SK-N-SH (cell line): ENCODE data around the gene SLC47A2. TPM values are rescaled to one million over a fixed set of nuclear protein-coding genes. Genes with fewer than 3 reads are reported as not detected.

Experiments used
- CTCF ChIA-PET: fragments of 300-600, 350-600 bp; formaldehyde crosslinking; extraction: SDS; loops from one replicate; lab custom pipeline; 2021; lab: Yijun Ruan, JAX
- POLR2A ChIA-PET: fragments of 350-600 bp; sonication (Branson Sonifier 250); formaldehyde crosslinking; extraction: SDS; loops from one replicate; lab custom pipeline; 2020; ENCODE audit warnings: antibody characterized with exemption, inconsistent platforms; lab: Yijun Ruan, JAX
- DNase-seq: peaks from one replicate; pipeline ENCODE4 v3.0.0; 2012
- H2AFZ ChIP-seq: fragments of 200-600 bp; sonication (generic); 2 replicates; pipeline ENCODE4 v1.8.1; 2016; ENCODE audit warnings: antibody characterized with exemption, mild to moderate bottlenecking, low read depth
- H3F3A ChIP-seq: fragments of 200-600 bp; sonication (generic); replicated peaks from 2 replicates; pipeline ENCODE3; 2016; ENCODE audit warnings: antibody characterized with exemption, mild to moderate bottlenecking; ENCODE audit not compliant: insufficient read depth
- H3K27ac ChIP-seq, 2 experiments: fragments of 200-500 bp in 1 of 2; fragments of 200-600 bp in 1 of 2; sonication (Bioruptor generic) in 1 of 2; sonication (generic), shearing (Covaris generic) in 1 of 2; 2 replicates each; pipeline versions ENCODE4 v1.5.1 to v1.6.1; 2014 to 2016; ENCODE audit warnings: low read depth in 2 of 2, inconsistent platforms in 1 of 2, low read length in 1 of 2, mild to moderate bottlenecking in 1 of 2, mixed read lengths in 1 of 2
- H3K27me3 ChIP-seq: fragments of 200-600 bp; sonication (generic), shearing (Covaris generic); 2 replicates; pipeline ENCODE4 v1.6.1; 2016; ENCODE audit warnings: mixed run types; ENCODE audit not compliant: insufficient read depth
- H3K36me3 ChIP-seq, 2 experiments: fragments of 200-500 bp in 1 of 2; fragments of 200-600 bp in 1 of 2; sonication (Bioruptor generic) in 1 of 2; sonication (generic) in 1 of 2; replicated peaks in 1 of 2; 2 replicates each; pipeline versions ENCODE3 to v1.5.1; 2014 to 2016; ENCODE audit warnings: low read length in 1 of 2, mild to moderate bottlenecking in 1 of 2; ENCODE audit not compliant: insufficient read depth in 2 of 2, control insufficient read depth in 1 of 2
- H3K4me1 ChIP-seq, 2 experiments: fragments of 200-500 bp in 1 of 2; fragments of 200-600 bp in 1 of 2; sonication (Bioruptor generic) in 1 of 2; sonication (generic), shearing (Covaris generic) in 1 of 2; 2 replicates each; pipeline versions ENCODE4 v1.5.1 to v1.6.1; 2014 to 2016; ENCODE audit warnings: low read depth in 1 of 2, low read length in 1 of 2, mixed run types in 1 of 2; ENCODE audit not compliant: insufficient read depth in 2 of 2, control insufficient read depth in 1 of 2
- H3K4me2 ChIP-seq: fragments of 200-600 bp; sonication (generic), shearing (Covaris generic); 2 replicates; pipeline ENCODE4 v1.6.1; 2017; ENCODE audit warnings: mixed run types
- H3K4me3 ChIP-seq, 2 experiments: fragments of 200-500 bp in 1 of 2; fragments of 200-600 bp in 1 of 2; sonication (Bioruptor generic) in 1 of 2; sonication (generic), shearing (Covaris generic) in 1 of 2; 2 replicates each; pipeline versions ENCODE4 v1.5.1 to v1.8.1; 2014 to 2016; ENCODE audit warnings: low read depth in 2 of 2, inconsistent platforms in 1 of 2, low read length in 1 of 2, mild to moderate bottlenecking in 1 of 2, mixed read lengths in 1 of 2, moderate library complexity in 1 of 2
- H3K79me2 ChIP-seq: fragments of 200-600 bp; sonication (generic); 2 replicates; pipeline ENCODE4 v1.8.1; 2017; ENCODE audit warnings: mild to moderate bottlenecking; ENCODE audit not compliant: insufficient read depth
- H3K9ac ChIP-seq: fragments of 200-600 bp; sonication (generic); 2 replicates; pipeline ENCODE4 v1.6.1; 2017; ENCODE audit warnings: mixed run types
- H3K9me2 ChIP-seq: fragments of 200-600 bp; sonication (generic); 2 replicates; pipeline ENCODE4 v1.6.1; 2017; ENCODE audit warnings: mixed run types
- H3K9me3 ChIP-seq: fragments of 200-600 bp; sonication (generic); 2 replicates; pipeline ENCODE4 v1.6.1; 2017; ENCODE audit warnings: mixed run types, mild to moderate bottlenecking, moderate library complexity
- H4K20me1 ChIP-seq: fragments of 200-600 bp; sonication (generic); 2 replicates; pipeline ENCODE4 v1.6.1; 2017; ENCODE audit warnings: mild to moderate bottlenecking, mixed run types; ENCODE audit not compliant: insufficient read depth
- CHD2 ChIP-seq: fragments of 150-350 bp; IDR thresholded peaks from 2 replicates; pipeline ENCODE4 v1.6.1; 2018; ENCODE audit warnings: low read length; ENCODE audit not compliant: partially characterized antibody
- ELF1 ChIP-seq: IDR thresholded peaks from 2 replicates; pipeline ENCODE4 v1.4.0; 2012
- FOXJ3 ChIP-seq: sonication (generic); formaldehyde crosslinking; IDR thresholded peaks from 2 replicates; pipeline ENCODE4 v1.5.1; 2020; ENCODE audit warnings: mild to moderate bottlenecking, missing genetic modification reagents
- FOXM1 ChIP-seq: IDR thresholded peaks from 2 replicates; pipeline ENCODE4 v1.4.0; 2012; ENCODE audit warnings: low read depth, mild to moderate bottlenecking
- GABPA ChIP-seq: IDR thresholded peaks from 2 replicates; pipeline ENCODE4 v1.4.0; 2012; ENCODE audit warnings: low read depth, mild to moderate bottlenecking
- GATA2 ChIP-seq: sonication (generic); formaldehyde crosslinking; IDR thresholded peaks from 2 replicates; pipeline ENCODE4 v1.5.0; 2020; ENCODE audit warnings: mild to moderate bottlenecking, missing genetic modification reagents
- MEF2A ChIP-seq: IDR thresholded peaks from 2 replicates; pipeline ENCODE4 v1.4.0; 2012; ENCODE audit warnings: low read depth, borderline replicate concordance
- NFIC ChIP-seq: IDR thresholded peaks from 2 replicates; pipeline ENCODE4 v1.4.0; 2012; ENCODE audit warnings: borderline replicate concordance
- RCOR1 ChIP-seq: fragments of 150-350 bp; IDR thresholded peaks from 2 replicates; pipeline ENCODE4 v1.6.1; 2017; ENCODE audit warnings: antibody characterized with exemption, low read length
- RFX5 ChIP-seq: IDR thresholded peaks from 2 replicates; pipeline ENCODE4 v1.6.1; 2012; ENCODE audit warnings: mild to moderate bottlenecking, improper control_type of control experiment, low read length
- RXRA ChIP-seq: IDR thresholded peaks from 2 replicates; pipeline ENCODE4 v1.4.0; 2012; ENCODE audit warnings: low read depth, mild to moderate bottlenecking, borderline replicate concordance
- SIN3A ChIP-seq: IDR thresholded peaks from 2 replicates; pipeline ENCODE4 v1.6.1; 2012; ENCODE audit warnings: low read depth, mild to moderate bottlenecking, low read length, moderate library complexity, borderline replicate concordance
- TAF1 ChIP-seq: IDR thresholded peaks from 2 replicates; pipeline ENCODE4 v1.6.1; 2012; ENCODE audit warnings: low read depth, mild to moderate bottlenecking, low read length, moderate library complexity, borderline replicate concordance
- TCF12 ChIP-seq: IDR thresholded peaks from 2 replicates; pipeline ENCODE4 v1.4.0; 2012
- TEAD4 ChIP-seq: IDR thresholded peaks from 2 replicates; pipeline ENCODE4 v1.4.0; 2012; ENCODE audit warnings: mild to moderate bottlenecking, borderline replicate concordance; ENCODE audit not compliant: insufficient read depth
- YY1 ChIP-seq: IDR thresholded peaks from 2 replicates; pipeline ENCODE4 v1.4.0; 2012; ENCODE audit warnings: low read depth, mild to moderate bottlenecking
- WGBS: methylation state at CpG from one replicate; pipeline ENCODE4 v1.1.6; 2017; ENCODE audit warnings: low lambda C conversion rate; 5-methylcytosine and 5-hydroxymethylcytosine counted together
- polyA plus RNA-seq, 3 experiments: library from polyadenylated mRNA; depleted of rRNA; stranded (reverse); fragments of >200 nt; gene quantifications; 2 replicates each; pipeline ENCODE4 v1.2.3, GENCODE V29; 2012
- TF ChIP-seq, protein P1 (sequence below): IDR thresholded peaks from 2 replicates; pipeline ENCODE4; 2012
- TF ChIP-seq, protein P2 (sequence below): IDR thresholded peaks from 2 replicates; pipeline ENCODE4 v1.4.0; 2012; ENCODE audit warnings: low read depth, borderline replicate concordance
- TF ChIP-seq, protein P3 (sequence below): fragments of 200-600 bp; sonication (generic); IDR thresholded peaks from 2 replicates; pipeline ENCODE4 v1.6.1; 2017; ENCODE audit warnings: antibody characterized with exemption, mild to moderate bottlenecking, moderate library complexity
- TF ChIP-seq, protein P4 (sequence below): IDR thresholded peaks from 2 replicates; pipeline ENCODE4 v1.6.1; 2012; ENCODE audit warnings: mild to moderate bottlenecking, low read depth, low read length, moderate library complexity

Gene SLC47A2
- polyA plus RNA-seq, 1 of the 3 experiments (the other 2 are of a cell fraction), result not detected

DNA sequence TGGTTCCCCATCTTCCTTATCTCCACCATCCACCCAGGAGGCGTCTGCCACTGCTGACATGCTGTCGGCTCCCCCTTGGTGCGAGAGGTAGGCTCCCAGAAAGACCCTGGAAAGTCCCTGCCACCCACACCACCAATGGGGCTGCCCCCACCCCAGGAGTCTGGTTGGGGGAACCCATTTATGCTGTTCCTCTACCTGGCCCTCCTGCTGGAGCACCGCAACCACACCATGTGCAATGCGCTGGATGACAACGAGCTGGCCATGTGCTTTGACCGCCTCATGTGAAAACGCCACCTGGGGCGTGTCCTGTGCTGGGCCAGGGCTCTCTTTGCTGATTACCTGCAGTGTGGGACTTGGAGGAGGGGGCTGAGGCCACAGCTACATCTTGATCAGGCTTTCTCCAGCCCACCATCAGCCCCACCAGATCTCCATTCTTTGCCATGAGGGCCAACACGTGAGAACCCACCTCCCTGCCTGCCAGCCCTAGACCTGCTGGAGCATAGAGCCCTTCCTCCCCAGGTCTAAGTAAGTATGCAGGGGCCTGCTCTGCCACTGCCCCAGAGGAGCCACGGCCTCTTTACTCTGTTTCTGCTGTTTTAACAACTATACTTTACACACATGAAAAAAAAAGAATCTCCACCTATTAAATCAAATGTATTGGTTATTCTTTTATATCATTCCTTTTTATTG, 39.6 kb upstream of the SLC47A2 start:
- TF ChIP-seq RXRA, result no peak
- TF ChIP-seq, protein P1, sequence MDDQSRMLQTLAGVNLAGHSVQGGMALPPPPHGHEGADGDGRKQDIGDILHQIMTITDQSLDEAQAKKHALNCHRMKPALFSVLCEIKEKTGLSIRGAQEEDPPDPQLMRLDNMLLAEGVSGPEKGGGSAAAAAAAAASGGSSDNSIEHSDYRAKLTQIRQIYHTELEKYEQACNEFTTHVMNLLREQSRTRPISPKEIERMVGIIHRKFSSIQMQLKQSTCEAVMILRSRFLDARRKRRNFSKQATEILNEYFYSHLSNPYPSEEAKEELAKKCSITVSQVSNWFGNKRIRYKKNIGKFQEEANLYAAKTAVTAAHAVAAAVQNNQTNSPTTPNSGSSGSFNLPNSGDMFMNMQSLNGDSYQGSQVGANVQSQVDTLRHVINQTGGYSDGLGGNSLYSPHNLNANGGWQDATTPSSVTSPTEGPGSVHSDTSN, result no peak
- no peak for TF ChIP-seq GATA2 (CRISPR knock-in tag)
- TF ChIP-seq TAF1, result no peak
- TF ChIP-seq FOXM1, result no peak
- no peak for TF ChIP-seq ELF1
- TF ChIP-seq RCOR1, result no peak
- no peak for TF ChIP-seq TEAD4
- no peak for TF ChIP-seq NFIC
- H4K20me1 ChIP-seq, result no peaks in the 10 kb centered on the region
- no peak overlapping the region for H2AFZ ChIP-seq
- no peaks in the 10 kb centered on the region for H3K36me3 ChIP-seq
- WGBS, result 95% methylated on average over 11 of the region's 11 CpGs
- peaks cover 10 to 18% of the 10 kb centered on the region in 2 experiments; a peak in 3 of 4 replicates for H3K4me1 ChIP-seq
- H3K4me2 ChIP-seq, result no peak overlapping the region
- H3K9ac ChIP-seq, result no peak overlapping the region
- no peaks in the 10 kb centered on the region for H3K27me3 ChIP-seq
- ChIA-PET CTCF (interaction anchor here (0.9 to 4.7 kb wide), 7 partner anchors 9 to 393 kb away, joined by 3 to 48 read pairs (median 4); partner anchors contain the start of gene B9D1), POLR2A (no interaction called here)
- H3F3A ChIP-seq, result peaks cover 16% of the 10 kb centered on the region
- H3K79me2 ChIP-seq, result no peaks in the 10 kb centered on the region
- H3K9me2 ChIP-seq, result no peaks in the 10 kb centered on the region
- H3K9me3 ChIP-seq, result no peaks in the 10 kb centered on the region
- DNase-seq, result no peak
- no peak overlapping the region for H3K4me3 ChIP-seq
- no peak overlapping the region for H3K27ac ChIP-seq

DNA sequence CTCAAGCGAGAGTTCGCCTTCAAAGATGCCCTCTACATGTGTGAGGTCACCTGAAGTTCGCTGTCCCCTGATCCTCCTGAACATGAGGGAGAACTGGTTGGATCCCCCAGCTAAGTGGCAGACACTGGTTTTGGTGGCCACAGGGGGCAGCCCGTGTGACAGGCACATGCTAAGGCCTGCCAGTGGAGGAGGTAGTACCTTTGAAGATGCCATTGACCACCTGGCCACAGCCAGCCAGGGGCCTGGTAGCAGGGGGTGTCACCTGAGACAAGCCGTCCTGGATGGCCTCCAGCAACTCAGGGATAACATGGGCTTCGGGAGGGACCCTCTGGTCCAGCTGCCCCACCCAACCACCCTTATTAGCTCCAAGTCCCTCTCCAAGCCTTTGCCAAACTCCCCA, 39.0 kb upstream of the SLC47A2 start:
- Histone ChIP-seq H3K9me3 (no peaks in the 10 kb centered on the region), H3K4me1 (peaks cover 10 to 18% of the 10 kb centered on the region in 2 experiments; a peak in 3 of 4 replicates), H4K20me1 (no peaks in the 10 kb centered on the region), H3K79me2 (no peaks in the 10 kb centered on the region), H3K4me3 (no peak overlapping the region), H2AFZ (no peak overlapping the region), H3K36me3 (no peaks in the 10 kb centered on the region), H3F3A (peaks cover 16% of the 10 kb centered on the region), H3K27me3 (no peaks in the 10 kb centered on the region), H3K9ac (no peak overlapping the region), H3K9me2 (no peaks in the 10 kb centered on the region), H3K4me2 (no peak overlapping the region), H3K27ac (no peak overlapping the region)
- DNase-seq, result no peak
- ChIA-PET CTCF (interaction anchor here (1.0 to 4.7 kb wide), 5 partner anchors 11 to 308 kb away, joined by 3 to 48 read pairs (median 13); no protein-coding TSS in a partner anchor), POLR2A (no interaction called here)
- WGBS, result 90% methylated on average over 5 of the region's 6 CpGs
- TF ChIP-seq CHD2, result no peak
- TF ChIP-seq FOXJ3 (CRISPR knock-in tag), result no peak
- TF ChIP-seq, protein P2, sequence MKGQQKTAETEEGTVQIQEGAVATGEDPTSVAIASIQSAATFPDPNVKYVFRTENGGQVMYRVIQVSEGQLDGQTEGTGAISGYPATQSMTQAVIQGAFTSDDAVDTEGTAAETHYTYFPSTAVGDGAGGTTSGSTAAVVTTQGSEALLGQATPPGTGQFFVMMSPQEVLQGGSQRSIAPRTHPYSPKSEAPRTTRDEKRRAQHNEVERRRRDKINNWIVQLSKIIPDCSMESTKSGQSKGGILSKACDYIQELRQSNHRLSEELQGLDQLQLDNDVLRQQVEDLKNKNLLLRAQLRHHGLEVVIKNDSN, result no peak
- no peak for TF ChIP-seq SIN3A
- no peak for TF ChIP-seq ELF1
- TF ChIP-seq TCF12, result no peak
- no peak for TF ChIP-seq NFIC
- no peak for TF ChIP-seq MEF2A
- no peak for TF ChIP-seq FOXM1
- TF ChIP-seq RFX5, result no peak
- TF ChIP-seq, protein P3, sequence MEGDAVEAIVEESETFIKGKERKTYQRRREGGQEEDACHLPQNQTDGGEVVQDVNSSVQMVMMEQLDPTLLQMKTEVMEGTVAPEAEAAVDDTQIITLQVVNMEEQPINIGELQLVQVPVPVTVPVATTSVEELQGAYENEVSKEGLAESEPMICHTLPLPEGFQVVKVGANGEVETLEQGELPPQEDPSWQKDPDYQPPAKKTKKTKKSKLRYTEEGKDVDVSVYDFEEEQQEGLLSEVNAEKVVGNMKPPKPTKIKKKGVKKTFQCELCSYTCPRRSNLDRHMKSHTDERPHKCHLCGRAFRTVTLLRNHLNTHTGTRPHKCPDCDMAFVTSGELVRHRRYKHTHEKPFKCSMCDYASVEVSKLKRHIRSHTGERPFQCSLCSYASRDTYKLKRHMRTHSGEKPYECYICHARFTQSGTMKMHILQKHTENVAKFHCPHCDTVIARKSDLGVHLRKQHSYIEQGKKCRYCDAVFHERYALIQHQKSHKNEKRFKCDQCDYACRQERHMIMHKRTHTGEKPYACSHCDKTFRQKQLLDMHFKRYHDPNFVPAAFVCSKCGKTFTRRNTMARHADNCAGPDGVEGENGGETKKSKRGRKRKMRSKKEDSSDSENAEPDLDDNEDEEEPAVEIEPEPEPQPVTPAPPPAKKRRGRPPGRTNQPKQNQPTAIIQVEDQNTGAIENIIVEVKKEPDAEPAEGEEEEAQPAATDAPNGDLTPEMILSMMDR, result no peak
- no peak for TF ChIP-seq YY1
- TF ChIP-seq GABPA, result no peak
- TF ChIP-seq, protein P4, sequence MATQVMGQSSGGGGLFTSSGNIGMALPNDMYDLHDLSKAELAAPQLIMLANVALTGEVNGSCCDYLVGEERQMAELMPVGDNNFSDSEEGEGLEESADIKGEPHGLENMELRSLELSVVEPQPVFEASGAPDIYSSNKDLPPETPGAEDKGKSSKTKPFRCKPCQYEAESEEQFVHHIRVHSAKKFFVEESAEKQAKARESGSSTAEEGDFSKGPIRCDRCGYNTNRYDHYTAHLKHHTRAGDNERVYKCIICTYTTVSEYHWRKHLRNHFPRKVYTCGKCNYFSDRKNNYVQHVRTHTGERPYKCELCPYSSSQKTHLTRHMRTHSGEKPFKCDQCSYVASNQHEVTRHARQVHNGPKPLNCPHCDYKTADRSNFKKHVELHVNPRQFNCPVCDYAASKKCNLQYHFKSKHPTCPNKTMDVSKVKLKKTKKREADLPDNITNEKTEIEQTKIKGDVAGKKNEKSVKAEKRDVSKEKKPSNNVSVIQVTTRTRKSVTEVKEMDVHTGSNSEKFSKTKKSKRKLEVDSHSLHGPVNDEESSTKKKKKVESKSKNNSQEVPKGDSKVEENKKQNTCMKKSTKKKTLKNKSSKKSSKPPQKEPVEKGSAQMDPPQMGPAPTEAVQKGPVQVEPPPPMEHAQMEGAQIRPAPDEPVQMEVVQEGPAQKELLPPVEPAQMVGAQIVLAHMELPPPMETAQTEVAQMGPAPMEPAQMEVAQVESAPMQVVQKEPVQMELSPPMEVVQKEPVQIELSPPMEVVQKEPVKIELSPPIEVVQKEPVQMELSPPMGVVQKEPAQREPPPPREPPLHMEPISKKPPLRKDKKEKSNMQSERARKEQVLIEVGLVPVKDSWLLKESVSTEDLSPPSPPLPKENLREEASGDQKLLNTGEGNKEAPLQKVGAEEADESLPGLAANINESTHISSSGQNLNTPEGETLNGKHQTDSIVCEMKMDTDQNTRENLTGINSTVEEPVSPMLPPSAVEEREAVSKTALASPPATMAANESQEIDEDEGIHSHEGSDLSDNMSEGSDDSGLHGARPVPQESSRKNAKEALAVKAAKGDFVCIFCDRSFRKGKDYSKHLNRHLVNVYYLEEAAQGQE, result no peak
